K562 (cell line): ENCODE results near the gene CD55. TPM values are rescaled to one million over a fixed set of nuclear protein-coding genes. Genes with fewer than 3 reads are reported as not detected.

Experiments
- ATAC-seq: fragments of 200-7000 bp; cut with Tn5 transposase; 3 replicates; pipeline ENCODE4 v1.9.1; 2020; ENCODE audit warnings: moderate library complexity
- BruUV-seq: library from RNA; stranded (reverse); fragments of 400-500 nt; replicated peaks from 2 replicates; lab custom pipeline; 2021; lab: Mats Ljungman, UMichigan
- CTCF ChIA-PET: fragments of 300-600 bp; formaldehyde crosslinking; extraction: SDS; loops from one replicate; lab custom pipeline; 2021; ENCODE audit warnings: low intra/inter-chr PET ratio; lab: Yijun Ruan, JAX
- POLR2A ChIA-PET: fragments of 300-600, 350-650 bp; sonication (Branson Sonifier 250); formaldehyde crosslinking; extraction: SDS; loops from one replicate; lab custom pipeline; 2021; ENCODE audit warnings: antibody characterized with exemption, inconsistent platforms; lab: Yijun Ruan, JAX
- DNase-seq, 4 experiments: peaks; one replicate each; pipeline versions ENCODE4 v3.0.0 to v3.0.0-alpha.2; 2011 to 2018; ENCODE audit warnings: low spot score in 3 of 4, mixed read lengths in 3 of 4; ENCODE audit errors: extremely low read depth in 1 of 4
- FAIRE-seq: peaks from 2 replicates; lab custom pipeline; 2011; peaks lifted over from hg19 to GRCh38; lab: Jason Lieb, UNC
- H2AFZ ChIP-seq: 2 replicates; pipeline ENCODE4 v1.6.0; 2011; ENCODE audit warnings: low read depth, low read length, control low read depth, inconsistent platforms
- H3K27ac ChIP-seq: fragments of 200-600 bp; 3 replicates; pipeline ENCODE4 v1.8.0; 2011; ENCODE audit warnings: low read depth, mild to moderate bottlenecking, control low read depth, inconsistent platforms, low read length, moderate library complexity, mixed read lengths; ENCODE audit errors: extremely low read depth
- H3K27me3 ChIP-seq, 2 experiments: fragments of 300-600 bp in 1 of 2; 2 replicates in 1 of 2; 3 replicates in 1 of 2; pipeline versions ENCODE4 v1.6.0 to v1.8.0; 2011; ENCODE audit warnings: inconsistent platforms in 2 of 2, low read length in 2 of 2, mild to moderate bottlenecking in 1 of 2, mixed read lengths in 1 of 2, moderate library complexity in 1 of 2; ENCODE audit not compliant: control insufficient read depth in 2 of 2, insufficient read depth in 2 of 2
- H3K36me3 ChIP-seq: fragments of 300-600 bp; 3 replicates; pipeline ENCODE4 v1.8.0; 2011; ENCODE audit warnings: mild to moderate bottlenecking, low read length, inconsistent platforms; ENCODE audit not compliant: control insufficient read depth, insufficient read depth
- H3K4me1 ChIP-seq, 2 experiments: fragments of 200-600 bp in 1 of 2; replicated peaks in 1 of 2; 2 replicates in 1 of 2; 3 replicates in 1 of 2; pipeline versions ENCODE4 v1.5.1 to v1.8.0; 2011; ENCODE audit warnings: inconsistent platforms in 2 of 2, low read length in 2 of 2, mild to moderate bottlenecking in 1 of 2, mixed read lengths in 1 of 2, moderate library complexity in 1 of 2; ENCODE audit not compliant: control insufficient read depth in 2 of 2, insufficient read depth in 2 of 2
- H3K4me2 ChIP-seq: 2 replicates; pipeline ENCODE4 v1.6.1; 2011; ENCODE audit warnings: low read length, control low read depth, inconsistent platforms, mixed read lengths; ENCODE audit not compliant: insufficient read depth
- H3K4me3 ChIP-seq: fragments of 200-600 bp; sonication (generic), shearing (Covaris generic); 2 replicates; pipeline ENCODE4 v1.5.1; 2016; ENCODE audit warnings: control low read depth, inconsistent platforms
- H3K79me2 ChIP-seq: fragments of 200-600 bp; 3 replicates; pipeline ENCODE4 v1.8.0; 2011; ENCODE audit warnings: low read length, inconsistent platforms; ENCODE audit not compliant: control insufficient read depth, insufficient read depth
- H3K9ac ChIP-seq, 2 experiments: 2 replicates each; pipeline versions ENCODE4 v1.6.0 to v1.6.1; 2011; ENCODE audit warnings: low read depth in 2 of 2, low read length in 2 of 2, control low read depth in 1 of 2, inconsistent platforms in 1 of 2, mild to moderate bottlenecking in 1 of 2, mixed read lengths in 1 of 2; ENCODE audit not compliant: insufficient read depth in 1 of 2
- H3K9me1 ChIP-seq: one replicate; pipeline ENCODE4 v1.6.0; 2011; ENCODE audit warnings: inconsistent platforms, mild to moderate bottlenecking, low read length, moderate library complexity; ENCODE audit not compliant: control insufficient read depth, insufficient read depth
- H3K9me3 ChIP-seq: replicated peaks from 2 replicates; pipeline ENCODE4 v1.5.1; 2011; ENCODE audit warnings: low read depth, low read length, inconsistent platforms; ENCODE audit not compliant: control insufficient read depth, insufficient read depth
- H4K20me1 ChIP-seq: replicated peaks from 2 replicates; pipeline ENCODE4 v1.6.1; 2011; ENCODE audit warnings: low read length, inconsistent platforms, mixed read lengths; ENCODE audit not compliant: control insufficient read depth, insufficient read depth
- ATF7 ChIP-seq: fragments of 450-650 bp; IDR thresholded peaks from 2 replicates; pipeline ENCODE4 v1.7.1; 2014; ENCODE audit warnings: mild to moderate bottlenecking, moderate library complexity
- CGGBP1 ChIP-seq: fragments of 250-450 bp; sonication (Bioruptor Pico); IDR thresholded peaks from 2 replicates; pipeline ENCODE4 v1.9.0; 2021; ENCODE audit warnings: mild to moderate bottlenecking
- CREB5 ChIP-seq: fragments of 250-450 bp; sonication (Bioruptor Pico); IDR thresholded peaks from 2 replicates; pipeline ENCODE4 v1.5.0; 2020; ENCODE audit warnings: mild to moderate bottlenecking
- HLTF ChIP-seq: fragments of 450-650 bp; IDR thresholded peaks from 2 replicates; pipeline ENCODE4 v1.6.1; 2016
- SFPQ ChIP-seq: fragments of 200-400 bp; formaldehyde crosslinking; IDR thresholded peaks from 2 replicates; pipeline ENCODE4 v1.6.1; 2017; ENCODE audit warnings: mild to moderate bottlenecking, low read depth, low read length, moderate library complexity
- SREBF2 ChIP-seq: sonication (generic); formaldehyde crosslinking; IDR thresholded peaks from 2 replicates; pipeline ENCODE4 v1.4.0; 2020; ENCODE audit warnings: mild to moderate bottlenecking, missing genetic modification reagents
- STAG1 ChIP-seq: sonication (generic); formaldehyde crosslinking; IDR thresholded peaks from 2 replicates; pipeline ENCODE4 v1.5.0; 2020; ENCODE audit warnings: missing genetic modification reagents, borderline replicate concordance
- ZFPM2 ChIP-seq: fragments of 250-450 bp; sonication (Bioruptor Pico); IDR thresholded peaks from 2 replicates; pipeline ENCODE4 v1.5.1; 2022; ENCODE audit warnings: mild to moderate bottlenecking
- WGBS: fragments of 100-300 bp; shearing (Covaris generic); methylation state at CpG from one replicate; pipeline ENCODE4 v1.1.6; 2016; ENCODE audit warnings: low coverage, mixed read lengths; ENCODE audit not compliant: insufficient coverage; ENCODE audit errors: missing lambda C conversion rate; 5-methylcytosine and 5-hydroxymethylcytosine counted together
- in situ Hi-C: fragments of 300-500 bp; cut with MboI; formaldehyde crosslinking; loops from 4 replicates; pipeline ENCODE4 v1.15.0; 2018; ENCODE audit warnings: inconsistent platforms, mixed read lengths
- intact Hi-C: fragments of 100-400 bp; cut with micrococcal nuclease; formaldehyde crosslinking; loops from 2 replicates; pipeline ENCODE4 v1.14.2; 2022
- polyA plus RNA-seq, 8 experiments: library from polyadenylated mRNA; depleted of rRNA in 4 of 8; stranded (reverse) in 5 of 8; unstranded in 3 of 8; fragments of >200 nt; fragmentation: Nextera tagmentation in 2 of 8; fragmentation: Illumina TruSeq in 1 of 8; extraction: Ambion mirVana in 2 of 8; extraction: Trizol in 1 of 8; gene quantifications; 2 replicates each; pipeline versions ENCODE4 v1.2.1 to v1.2.3, GENCODE V29; 2011 to 2014; ENCODE audit warnings: inconsistent platforms in 1 of 8, missing spikeins in 1 of 8
- total RNA-seq, 7 experiments: library from RNA; depleted of rRNA in 6 of 7; stranded (reverse); fragments of >200 nt in 6 of 7; fragmentation: Illumina TruSeq in 2 of 7; extraction: Trizol in 2 of 7; gene quantifications; 2 replicates each; pipeline versions ENCODE4 v1.2.1 to v1.2.3, GENCODE V29; 2011 to 2021; ENCODE audit warnings: low replicate concordance in 1 of 7

Gene CD55
- total and polyA plus RNA-seq, 9 of the 15 experiments (the other 6 are each of a cell fraction or from before 2014, with no cell fraction given) = 17.7 to 150 (median 97.0) TPM

GRCh38 chr1:207330011-207330710 lies 8.7 kb downstream of the CD55 start:
- H4K20me1 ChIP-seq = no peaks in the 10 kb centered on the region
- TF ChIP-seq HLTF (no peak), CREB5 (CRISPR knock-in tag) (no peak), CGGBP1 (no peak), SFPQ (no peak), ATF7 (no peak), ZFPM2 (CRISPR knock-in tag) (no peak), SREBF2 (CRISPR knock-in tag) (no peak), STAG1 (CRISPR knock-in tag) (no peak)
- no peak overlapping the region for H3K27ac ChIP-seq
- H3K9ac ChIP-seq = no peak overlapping the region
- no peak overlapping the region for H2AFZ ChIP-seq
- H3K9me1 ChIP-seq = no peaks in the 10 kb centered on the region
- H3K4me2 ChIP-seq = no peak overlapping the region
- H3K27me3 ChIP-seq = no peaks in the 10 kb centered on the region
- ChIA-PET CTCF (no interaction called here), POLR2A (interaction anchor here (0.7 to 1.9 kb wide), 5 partner anchors 9 to 235 kb away, joined by 3 to 8 read pairs (median 4); partner anchors contain the start of gene CD55)
- peaks cover 5% of the 10 kb centered on the region; the same call in 2 of the 3 replicates for H3K79me2 ChIP-seq
- ATAC-seq (no peak), FAIRE-seq (no peak), DNase-seq (no peak)
- intact Hi-C loops (no loop called here), in situ Hi-C loops (no loop called here)
- no peak overlapping the region for H3K4me3 ChIP-seq
- H3K36me3 ChIP-seq = peaks cover 95% of the 10 kb centered on the region
- H3K9me3 ChIP-seq = no peaks in the 10 kb centered on the region
- 79% methylated on average over 5 of the region's 5 CpGs for WGBS
- H3K4me1 ChIP-seq = peaks cover 0 to 2% of the 10 kb centered on the region in 2 experiments; a peak in 1 of 5 replicates
- no TSS peak for BruUV-seq
